K562 (cell line): Measurements from ENCODE around the gene MIEF1. TPM values are rescaled to one million over a fixed set of nuclear protein-coding genes. Genes with fewer than 3 reads are reported as not detected.
A peak's percentile ranks its signal among the peaks of the same experiment; 100 is the strongest.

Experiments
- BRF1 ChIP-seq: IDR thresholded peaks from 3 replicates; pipeline ENCODE4 v1.6.1; 2011; ENCODE audit warnings: borderline replicate concordance, mild to moderate bottlenecking; ENCODE audit not compliant: insufficient read length; ENCODE audit errors: extremely low read depth
- E2F5 ChIP-seq: sonication (generic); formaldehyde crosslinking; IDR thresholded peaks from 2 replicates; pipeline ENCODE4 v1.8.0; 2022; ENCODE audit warnings: mild to moderate bottlenecking, missing genetic modification reagents
- ETS2 ChIP-seq: IDR thresholded peaks from 2 replicates; pipeline ENCODE4 v1.6.1; 2016; ENCODE audit warnings: borderline replicate concordance, missing genetic modification characterization, mild to moderate bottlenecking, moderate library complexity, missing compliant biosample characterization; ENCODE audit not compliant: poor library complexity, severe bottlenecking
- ETV5 ChIP-seq: sonication (generic); formaldehyde crosslinking; IDR thresholded peaks from 2 replicates; pipeline ENCODE4 v1.4.0; 2020; ENCODE audit warnings: low read depth, mild to moderate bottlenecking, missing genetic modification reagents
- GABPA ChIP-seq: fragments of 200-800 bp; sonication (Bioruptor generic); conservative IDR thresholded peaks from 2 replicates; pipeline ENCODE4 v1.6.1; 2016; ENCODE audit warnings: low read depth, missing genetic modification characterization, missing compliant biosample characterization
- HINFP ChIP-seq: fragments of 450-650 bp; conservative IDR thresholded peaks from 2 replicates; pipeline ENCODE4 v1.6.1; 2016; ENCODE audit warnings: missing genetic modification characterization, low read depth, mild to moderate bottlenecking, control low read depth, missing compliant biosample characterization
- KAT7 ChIP-seq: sonication (generic); formaldehyde crosslinking; IDR thresholded peaks from 2 replicates; pipeline ENCODE4 v1.8.0; 2022; ENCODE audit warnings: missing genetic modification reagents, mild to moderate bottlenecking, borderline replicate concordance
- MCM2 ChIP-seq: fragments of 450-650 bp; IDR thresholded peaks from 2 replicates; pipeline ENCODE4 v1.6.1; 2017; ENCODE audit warnings: low read depth, mild to moderate bottlenecking
- POLR2B ChIP-seq: fragments of 450-650 bp; IDR thresholded peaks from 2 replicates; pipeline ENCODE4 v1.6.1; 2018; ENCODE audit warnings: low read depth; ENCODE audit not compliant: partially characterized antibody
- PYGO2 ChIP-seq: fragments of 450-650 bp; IDR thresholded peaks from 2 replicates; pipeline ENCODE4 v1.6.1; 2016; ENCODE audit warnings: mild to moderate bottlenecking, missing genetic modification characterization, moderate library complexity, missing compliant biosample characterization
- RB1 ChIP-seq: fragments of 450-650 bp; IDR thresholded peaks from 2 replicates; pipeline ENCODE4 v1.6.1; 2017; ENCODE audit warnings: low read depth, mild to moderate bottlenecking
- RFX5 ChIP-seq: IDR thresholded peaks from 2 replicates; pipeline ENCODE4 v1.6.1; 2011; ENCODE audit warnings: low read depth, mild to moderate bottlenecking, improper control_type of control experiment, low read length
- SIN3A ChIP-seq, 2 experiments: fragments of 150-350 bp in 1 of 2; IDR thresholded peaks; 2 replicates each; pipeline ENCODE4 v1.6.1; 2011 to 2016; ENCODE audit warnings: borderline replicate concordance in 2 of 2, low read depth in 2 of 2, low read length in 2 of 2, mild to moderate bottlenecking in 2 of 2, moderate library complexity in 2 of 2; ENCODE audit not compliant: control insufficient read depth in 1 of 2
- SNIP1 ChIP-seq: fragments of 450-650 bp; IDR thresholded peaks from 2 replicates; pipeline ENCODE4 v1.7.1; 2017; ENCODE audit warnings: low read depth, mild to moderate bottlenecking
- THRAP3 ChIP-seq: fragments of 450-650 bp; IDR thresholded peaks from 2 replicates; pipeline ENCODE4 v1.6.1; 2016; ENCODE audit warnings: mild to moderate bottlenecking, inconsistent platforms, borderline replicate concordance
- ZEB2 ChIP-seq: fragments of 450-650 bp; IDR thresholded peaks from 2 replicates; pipeline ENCODE4 v1.6.1; 2016
- ZFP36 ChIP-seq: fragments of 150-350 bp; IDR thresholded peaks from 2 replicates; pipeline ENCODE4 v1.6.1; 2018; ENCODE audit warnings: low read length, low read depth; ENCODE audit not compliant: partially characterized antibody
- ZNF316 ChIP-seq: fragments of 450-650 bp; IDR thresholded peaks from 2 replicates; pipeline ENCODE4 v1.6.1; 2016
- ZNF668 ChIP-seq: fragments of 250-450 bp; sonication (Bioruptor Pico); IDR thresholded peaks from 2 replicates; pipeline ENCODE4 v1.8.0; 2022; ENCODE audit warnings: mild to moderate bottlenecking, inconsistent platforms
- ZNF699 ChIP-seq: fragments of 250-450 bp; sonication (Bioruptor Pico); IDR thresholded peaks from 2 replicates; pipeline ENCODE4 v1.8.0; 2021; ENCODE audit warnings: mild to moderate bottlenecking, moderate library complexity; ENCODE audit not compliant: insufficient replicate concordance
- polyA plus RNA-seq, 8 experiments: library from polyadenylated mRNA; depleted of rRNA in 4 of 8; stranded (reverse) in 5 of 8; unstranded in 3 of 8; fragments of >200 nt; fragmentation: Nextera tagmentation in 2 of 8; fragmentation: Illumina TruSeq in 1 of 8; extraction: Ambion mirVana in 2 of 8; extraction: Trizol in 1 of 8; gene quantifications; 2 replicates each; pipeline versions ENCODE4 v1.2.1 to v1.2.3, GENCODE V29; 2011 to 2014; ENCODE audit warnings: inconsistent platforms in 1 of 8, missing spikeins in 1 of 8
- total RNA-seq, 7 experiments: library from RNA; depleted of rRNA in 6 of 7; stranded (reverse); fragments of >200 nt in 6 of 7; fragmentation: Illumina TruSeq in 2 of 7; extraction: Trizol in 2 of 7; gene quantifications; 2 replicates each; pipeline versions ENCODE4 v1.2.1 to v1.2.3, GENCODE V29; 2011 to 2021; ENCODE audit warnings: low replicate concordance in 1 of 7
- TF ChIP-seq, protein P1 (sequence below): sonication (generic); formaldehyde crosslinking; IDR thresholded peaks from 2 replicates; pipeline ENCODE4 v1.8.0; 2022; ENCODE audit warnings: mild to moderate bottlenecking, missing genetic modification reagents
- TF ChIP-seq, protein P2 (sequence below): IDR thresholded peaks from 2 replicates; pipeline ENCODE4 v1.6.1; 2012; ENCODE audit warnings: low read depth, low read length, improper control_type of control experiment, borderline replicate concordance

Gene MIEF1
- total and polyA plus RNA-seq, 9 of the 15 experiments (the other 6 are each of a cell fraction or from before 2014, with no cell fraction given): 10.9 to 51.8 (median 25.5) TPM

DNA sequence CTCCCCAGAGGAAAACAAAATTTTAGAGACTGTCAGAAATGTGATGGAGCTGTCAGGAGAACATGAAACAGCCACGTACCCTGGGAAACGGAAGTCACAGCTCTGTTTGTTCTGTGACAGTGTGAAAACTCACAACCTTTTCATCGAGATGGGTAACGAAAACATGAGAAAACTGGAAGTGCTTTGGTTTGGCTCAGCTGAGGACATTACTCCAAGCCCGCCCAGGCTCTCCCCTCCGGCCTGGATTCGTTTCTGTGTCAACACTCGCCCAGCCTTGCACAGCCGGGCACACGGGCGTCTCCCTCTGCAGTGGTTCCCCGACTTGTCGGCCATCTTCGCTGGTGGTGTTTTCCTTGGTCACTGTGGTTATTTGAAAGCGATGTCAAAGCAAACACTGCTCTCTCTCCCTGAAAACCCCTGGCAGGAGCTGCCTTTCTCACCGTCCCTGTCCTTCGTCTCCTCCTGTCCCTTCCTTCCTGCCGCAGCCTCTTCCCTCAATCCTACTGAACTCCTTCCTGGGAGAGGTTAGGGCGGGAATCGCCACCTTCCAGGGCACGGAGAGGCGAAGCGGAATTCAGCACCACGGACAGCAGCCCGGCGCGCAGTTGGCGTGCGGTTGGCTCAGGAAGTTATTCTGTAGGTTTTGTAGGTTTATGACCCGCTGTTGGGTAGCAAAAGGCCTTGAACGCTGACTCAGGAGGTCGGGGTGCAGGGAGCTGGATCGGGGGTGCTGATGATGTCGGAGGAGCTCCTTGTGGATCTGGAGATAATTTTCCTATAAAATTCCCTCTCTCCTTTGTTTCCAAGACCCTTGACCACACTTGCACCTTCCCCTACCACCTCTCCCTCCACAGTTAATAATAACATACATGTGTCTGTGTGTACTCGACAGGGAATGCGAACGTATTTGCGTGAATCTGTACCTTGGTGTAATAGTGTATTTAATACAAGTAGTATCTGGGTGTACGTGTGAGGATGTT lies 43.6 kb downstream of the MIEF1 start (continued):
- no peak for TF ChIP-seq GABPA (tag)
- peak; percentile 80; the same call in 1 of the 2 replicates for TF ChIP-seq E2F5 (CRISPR knock-in tag)
- no peak for TF ChIP-seq SNIP1
- no peak for TF ChIP-seq PYGO2 (tag)
- TF ChIP-seq SIN3A (IDR thresholded peaks at IDR 0.05; ENCODE audit: borderline replicate concordance in 2 of 2, control insufficient read depth in 1 of 2, low read depth in 2 of 2, low read length in 2 of 2): peak in 1 of 2 experiments; percentile 20; a peak in 1 of 4 replicates
- TF ChIP-seq, protein P1, sequence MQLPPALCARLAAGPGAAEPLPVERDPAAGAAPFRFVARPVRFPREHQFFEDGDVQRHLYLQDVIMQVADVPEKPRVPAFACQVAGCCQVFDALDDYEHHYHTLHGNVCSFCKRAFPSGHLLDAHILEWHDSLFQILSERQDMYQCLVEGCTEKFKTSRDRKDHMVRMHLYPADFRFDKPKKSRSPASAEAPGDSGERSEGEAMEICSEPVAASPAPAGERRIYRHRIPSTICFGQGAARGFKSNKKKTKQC: peak; percentile 93
- no peak for TF ChIP-seq POLR2B
- no peak for TF ChIP-seq RFX5
- TF ChIP-seq THRAP3: no peak
- TF ChIP-seq, protein P2, sequence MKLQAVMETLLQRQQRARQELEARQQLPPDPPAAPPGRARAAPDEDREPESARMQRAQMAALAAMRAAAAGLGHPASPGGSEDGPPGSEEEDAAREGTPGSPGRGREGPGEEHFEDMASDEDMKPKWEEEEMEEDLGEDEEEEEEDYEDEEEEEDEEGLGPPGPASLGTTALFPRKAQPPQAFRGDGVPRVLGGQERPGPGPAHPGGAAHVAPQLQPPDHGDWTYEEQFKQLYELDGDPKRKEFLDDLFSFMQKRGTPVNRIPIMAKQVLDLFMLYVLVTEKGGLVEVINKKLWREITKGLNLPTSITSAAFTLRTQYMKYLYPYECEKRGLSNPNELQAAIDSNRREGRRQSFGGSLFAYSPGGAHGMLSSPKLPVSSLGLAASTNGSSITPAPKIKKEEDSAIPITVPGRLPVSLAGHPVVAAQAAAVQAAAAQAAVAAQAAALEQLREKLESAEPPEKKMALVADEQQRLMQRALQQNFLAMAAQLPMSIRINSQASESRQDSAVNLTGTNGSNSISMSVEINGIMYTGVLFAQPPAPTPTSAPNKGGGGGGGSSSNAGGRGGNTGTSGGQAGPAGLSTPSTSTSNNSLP: no peak
- no peak for TF ChIP-seq ZNF699 (CRISPR knock-in tag)
- no peak for TF ChIP-seq KAT7 (CRISPR knock-in tag)
- TF ChIP-seq MCM2: no peak
- no peak for TF ChIP-seq ETS2 (tag)
- no peak for TF ChIP-seq ZNF316
- no peak for TF ChIP-seq ZEB2
- TF ChIP-seq HINFP (tag): no peak
- 0 out of 2 replicates have a peak, but pooled peaks have one; percentile 48 for TF ChIP-seq ETV5 (CRISPR knock-in tag)
- TF ChIP-seq ZNF668 (CRISPR knock-in tag): no peak
- no peak for TF ChIP-seq BRF1
- TF ChIP-seq ZFP36: no peak
- TF ChIP-seq RB1: no peak
